Measurements from ENCODE around the gene NYAP2. TPM values are rescaled to one million over a fixed set of nuclear protein-coding genes. Genes with fewer than 3 reads are reported as not detected.

NYAP2 gene
- total RNA-seq, 1 donor, result not detected

GRCh38 chr2:225411452-225411851 lies 11.9 kb downstream of the NYAP2 start:
- no peak for DNase-seq (ENCODE audit: low read depth)
- TF ChIP-seq CTCF (IDR thresholded peaks at IDR 0.05; ENCODE audit: insufficient read depth, low read length), result no peak
- no peak overlapping the region for H3K4me3 ChIP-seq (ENCODE audit: low read depth, low read length)

GRCh38 chr2:225413786-225414185 lies 14.3 kb downstream of the NYAP2 start:
- H3K4me3 ChIP-seq (ENCODE audit: low read depth, low read length), result no peak overlapping the region
- TF ChIP-seq CTCF (IDR thresholded peaks at IDR 0.05; ENCODE audit: insufficient read depth, low read length), result no peak
- no peak for DNase-seq (ENCODE audit: low read depth)

GRCh38 chr2:225414902-225415301 lies 15.4 kb downstream of the NYAP2 start:
- no peak for TF ChIP-seq CTCF (IDR thresholded peaks at IDR 0.05; ENCODE audit: insufficient read depth, low read length)
- H3K4me3 ChIP-seq (ENCODE audit: low read depth, low read length), result no peak overlapping the region
- no peak for DNase-seq (ENCODE audit: low read depth)

GRCh38 chr2:225415341-225415740 lies 15.8 kb downstream of the NYAP2 start:
- H3K4me3 ChIP-seq (ENCODE audit: low read depth, low read length), result no peak overlapping the region

GRCh38 chr2:225415792-225416191 lies 16.3 kb downstream of the NYAP2 start:
- no peak for DNase-seq (ENCODE audit: low read depth)
- H3K4me3 ChIP-seq (ENCODE audit: low read depth, low read length), result no peak overlapping the region
- no peak for TF ChIP-seq CTCF (IDR thresholded peaks at IDR 0.05; ENCODE audit: insufficient read depth, low read length)

More at GRCh38 chr2:225415341-225415740, 15.8 kb downstream of the NYAP2 start:
- no peak for DNase-seq (ENCODE audit: low read depth)
- no peak for TF ChIP-seq CTCF (IDR thresholded peaks at IDR 0.05; ENCODE audit: insufficient read depth, low read length)

GRCh38 chr2:225416616-225417367 lies 17.3 kb downstream of the NYAP2 start:
- no peak overlapping the region for H3K4me3 ChIP-seq (ENCODE audit: low read depth, low read length)
- no peak for DNase-seq (ENCODE audit: low read depth)
- no peak for TF ChIP-seq CTCF (IDR thresholded peaks at IDR 0.05; ENCODE audit: insufficient read depth, low read length)

GRCh38 chr2:225419033-225419432 lies 19.5 kb downstream of the NYAP2 start:
- no peak for DNase-seq (ENCODE audit: low read depth)
- H3K4me3 ChIP-seq (ENCODE audit: low read depth, low read length), result no peak overlapping the region
- TF ChIP-seq CTCF (IDR thresholded peaks at IDR 0.05; ENCODE audit: insufficient read depth, low read length), result no peak
